ENCODE measurements around the gene PCLAF. TPM values are rescaled to one million over a fixed set of nuclear protein-coding genes. Genes with fewer than 3 reads are reported as not detected.
A peak's percentile ranks its signal among the peaks of the same experiment; 100 is the strongest.

The PCLAF gene
- polyA plus RNA-seq, 3 donors: not detected

DNA sequence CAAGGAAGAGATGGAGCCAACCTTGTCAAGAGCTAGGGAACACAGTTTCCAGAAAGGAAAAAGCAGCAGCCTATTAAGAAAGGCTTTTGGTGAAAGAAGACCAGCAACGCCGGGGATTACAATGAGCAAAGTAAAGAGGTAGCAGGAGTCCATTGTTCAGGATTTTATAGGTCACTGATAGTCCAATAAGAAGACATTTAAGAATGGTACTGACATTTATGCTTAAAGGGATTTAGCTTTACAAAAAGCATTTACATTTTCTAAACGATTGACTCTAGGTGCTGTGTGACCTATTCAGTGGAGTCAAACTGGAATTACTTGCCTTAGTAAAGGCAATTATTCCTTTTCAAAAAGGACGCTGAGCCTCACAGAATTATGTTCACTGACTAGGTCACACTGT is 66.0 kb downstream of the PCLAF start:
- TF ChIP-seq, protein P1, sequence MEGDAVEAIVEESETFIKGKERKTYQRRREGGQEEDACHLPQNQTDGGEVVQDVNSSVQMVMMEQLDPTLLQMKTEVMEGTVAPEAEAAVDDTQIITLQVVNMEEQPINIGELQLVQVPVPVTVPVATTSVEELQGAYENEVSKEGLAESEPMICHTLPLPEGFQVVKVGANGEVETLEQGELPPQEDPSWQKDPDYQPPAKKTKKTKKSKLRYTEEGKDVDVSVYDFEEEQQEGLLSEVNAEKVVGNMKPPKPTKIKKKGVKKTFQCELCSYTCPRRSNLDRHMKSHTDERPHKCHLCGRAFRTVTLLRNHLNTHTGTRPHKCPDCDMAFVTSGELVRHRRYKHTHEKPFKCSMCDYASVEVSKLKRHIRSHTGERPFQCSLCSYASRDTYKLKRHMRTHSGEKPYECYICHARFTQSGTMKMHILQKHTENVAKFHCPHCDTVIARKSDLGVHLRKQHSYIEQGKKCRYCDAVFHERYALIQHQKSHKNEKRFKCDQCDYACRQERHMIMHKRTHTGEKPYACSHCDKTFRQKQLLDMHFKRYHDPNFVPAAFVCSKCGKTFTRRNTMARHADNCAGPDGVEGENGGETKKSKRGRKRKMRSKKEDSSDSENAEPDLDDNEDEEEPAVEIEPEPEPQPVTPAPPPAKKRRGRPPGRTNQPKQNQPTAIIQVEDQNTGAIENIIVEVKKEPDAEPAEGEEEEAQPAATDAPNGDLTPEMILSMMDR (IDR thresholded peaks at IDR 0.05): no peak
- Histone ChIP-seq H3K79me2 (ENCODE audit: insufficient read depth, low read length) (peaks cover 11% of the 10 kb centered on the region), H2AFZ (ENCODE audit: insufficient read depth, low read depth, low read length, poor library complexity, severe bottlenecking) (no peak overlapping the region), H3K36me3 (replicated peaks in 1 of 2; ENCODE audit: control insufficient read depth in 1 of 2, insufficient read depth in 2 of 2, low read length in 2 of 2) (no peaks in the 10 kb centered on the region), H3K4me3 (replicated peaks in 1 of 3; ENCODE audit: low read depth in 2 of 3, low read length in 3 of 3) (no peak overlapping the region), H4K20me1 (ENCODE audit: insufficient read depth, low read length) (peaks cover 14% of the 10 kb centered on the region), H3K4me2 (replicated peaks; ENCODE audit: extremely low read depth, low read length, poor library complexity, severe bottlenecking) (no peak overlapping the region), H3K4me1 (ENCODE audit: control insufficient read depth in 1 of 2, insufficient read depth in 2 of 2, low read length in 2 of 2) (no peaks in the 10 kb centered on the region), H3K27ac (ENCODE audit: low read depth in 1 of 2, low read length in 2 of 2) (no peak overlapping the region), H3K27me3 (ENCODE audit: control insufficient read depth in 2 of 2, insufficient read depth in 2 of 2, low read length in 2 of 2) (no peaks in the 10 kb centered on the region), H3K9ac (ENCODE audit: insufficient read depth, low read length, poor library complexity, severe bottlenecking) (no peak overlapping the region), H3K9me3 (replicated peaks in 1 of 2; ENCODE audit: control insufficient read depth in 1 of 2, insufficient read depth in 1 of 2, low read length in 2 of 2) (no peaks in the 10 kb centered on the region)
- 100% methylated on average over 3 of the region's 4 CpGs for WGBS (ENCODE audit: insufficient coverage)
- Mint-ChIP-seq H3K9me3 (peaks cover 0 to 3% (median 0%) of the 10 kb centered on the region in 7 donors), H3K27ac (peak overlapping the region in 1 of 7 donors; percentile 27), H3K4me1 (peaks cover 2% of the 10 kb centered on the region), H3K36me3 (peaks cover 3 to 6% of the 10 kb centered on the region in 2 donors), H3K27me3 (ENCODE audit: low read depth in 3 of 3) (no peaks in the 10 kb centered on the region), H3K4me3 (no peak overlapping the region)
- DNase-seq: no peak
- intact Hi-C loops (cut with micrococcal nuclease): no loop called here

DNA sequence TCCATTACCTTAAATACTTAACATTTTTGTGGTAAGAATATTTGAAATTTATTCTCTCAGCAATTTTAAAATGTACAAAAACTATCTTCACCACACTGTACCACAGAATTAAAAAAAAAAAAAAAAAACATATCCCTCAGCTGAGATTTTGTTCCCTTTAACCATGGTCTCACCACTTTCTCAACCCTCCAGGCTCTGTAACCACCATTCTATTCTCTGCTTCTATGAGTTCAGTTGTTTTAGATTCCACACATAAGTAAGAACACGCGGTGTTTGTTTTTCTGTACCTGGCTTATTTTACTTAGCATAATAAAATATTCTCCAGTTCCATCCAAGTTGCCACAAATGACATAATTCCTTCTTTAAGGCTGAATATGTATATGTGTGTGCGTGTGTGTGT is 66.8 kb downstream of the PCLAF start:
- peaks cover 0 to 3% (median 0%) of the 10 kb centered on the region in 7 donors for H3K9me3 Mint-ChIP-seq
- intact Hi-C loops (cut with micrococcal nuclease): no loop called here
- Histone ChIP-seq H3K9me3 (replicated peaks in 1 of 2; ENCODE audit: control insufficient read depth in 1 of 2, insufficient read depth in 1 of 2, low read length in 2 of 2) (no peaks in the 10 kb centered on the region), H2AFZ (ENCODE audit: insufficient read depth, low read depth, low read length, poor library complexity, severe bottlenecking) (no peak overlapping the region), H3K79me2 (ENCODE audit: insufficient read depth, low read length) (peaks cover 12% of the 10 kb centered on the region), H3K4me1 (ENCODE audit: control insufficient read depth in 1 of 2, insufficient read depth in 2 of 2, low read length in 2 of 2) (no peaks in the 10 kb centered on the region), H4K20me1 (ENCODE audit: insufficient read depth, low read length) (peaks cover 21% of the 10 kb centered on the region), H3K4me2 (replicated peaks; ENCODE audit: extremely low read depth, low read length, poor library complexity, severe bottlenecking) (no peak overlapping the region), H3K4me3 (replicated peaks in 1 of 3; ENCODE audit: low read depth in 2 of 3, low read length in 3 of 3) (no peak overlapping the region), H3K27ac (ENCODE audit: low read depth in 1 of 2, low read length in 2 of 2) (no peak overlapping the region), H3K9ac (ENCODE audit: insufficient read depth, low read length, poor library complexity, severe bottlenecking) (no peak overlapping the region), H3K36me3 (replicated peaks in 1 of 2; ENCODE audit: control insufficient read depth in 1 of 2, insufficient read depth in 2 of 2, low read length in 2 of 2) (no peaks in the 10 kb centered on the region), H3K27me3 (ENCODE audit: control insufficient read depth in 2 of 2, insufficient read depth in 2 of 2, low read length in 2 of 2) (no peaks in the 10 kb centered on the region)
- H3K27ac Mint-ChIP-seq: peak overlapping the region in 2 of 7 donors; percentile 2 to 30
- no peaks in the 10 kb centered on the region for H3K27me3 Mint-ChIP-seq (ENCODE audit: low read depth in 3 of 3)
- WGBS (ENCODE audit: insufficient coverage): no CpG with 5 or more reads among the region's 3 CpGs
- no peak overlapping the region for H3K4me3 Mint-ChIP-seq
- peaks cover 3 to 6% of the 10 kb centered on the region in 2 donors for H3K36me3 Mint-ChIP-seq
- DNase-seq: no peak
- H3K4me1 Mint-ChIP-seq: peaks cover 2% of the 10 kb centered on the region
- TF ChIP-seq, protein P1 (IDR thresholded peaks at IDR 0.05): no peak

Small RNA genes lying within 50 kb of the gene (small RNA-seq; reads per million reads assigned to genes)
- gene RF00554 (ENCODE audit: insufficient read length, low read depth): not detected

Other genes with a start within 250 kb of the PCLAF start
- 1 to 10 TPM in 1 of 3 donors, under 1 TPM in 2; 0.19 to 1.2 (median 0.80) TPM for gene SNX22, start 229.7 kb downstream of the PCLAF start, polyA plus RNA-seq
- 100 to 1,000 TPM; 224 to 532 (median 520) TPM for gene PPIB, start 218.4 kb downstream of the PCLAF start, polyA plus RNA-seq
- gene CSNK1G1, start 25.3 kb downstream of the PCLAF start, polyA plus RNA-seq: 1 to 10 TPM; 4.3 to 8.6 (median 7.7) TPM
- 10 to 100 TPM; 23.0 to 40.1 (median 35.6) TPM for gene TRIP4, start 6.4 kb upstream of the PCLAF start, polyA plus RNA-seq
- 10 to 100 TPM in 1 of 3 donors, 1 to 10 TPM in 2; 1.3 to 13.2 (median 1.7) TPM for gene ZNF609, start 79.1 kb upstream of the PCLAF start, polyA plus RNA-seq

Data from CD14-positive monocyte (primary cell).